Fibroblast of mammary gland (primary cell): ENCODE data around the gene CLMN.
"Not testable (repeated sequence)": the region's sequence is repeated elsewhere in the genome, so short reads cannot be mapped to it uniquely, and the experiment has no call there.

ENCODE experiments used
- DNase-seq: peaks from one replicate; pipeline ENCODE4 v3.0.0-alpha.2; 2010; ENCODE audit warnings: low read depth
- H3K4me3 ChIP-seq: 2 replicates; pipeline ENCODE4 v1.5.1; 2011; ENCODE audit warnings: low read depth, mild to moderate bottlenecking, low read length, moderate library complexity; ENCODE audit not compliant: control insufficient read depth
- TF ChIP-seq, protein P1 (sequence below): conservative IDR thresholded peaks from 2 replicates; pipeline ENCODE4 v1.5.1; 2011; ENCODE audit warnings: low read depth, low read length, inconsistent platforms; ENCODE audit not compliant: control insufficient read depth, insufficient read depth

Gene CLMN

DNA sequence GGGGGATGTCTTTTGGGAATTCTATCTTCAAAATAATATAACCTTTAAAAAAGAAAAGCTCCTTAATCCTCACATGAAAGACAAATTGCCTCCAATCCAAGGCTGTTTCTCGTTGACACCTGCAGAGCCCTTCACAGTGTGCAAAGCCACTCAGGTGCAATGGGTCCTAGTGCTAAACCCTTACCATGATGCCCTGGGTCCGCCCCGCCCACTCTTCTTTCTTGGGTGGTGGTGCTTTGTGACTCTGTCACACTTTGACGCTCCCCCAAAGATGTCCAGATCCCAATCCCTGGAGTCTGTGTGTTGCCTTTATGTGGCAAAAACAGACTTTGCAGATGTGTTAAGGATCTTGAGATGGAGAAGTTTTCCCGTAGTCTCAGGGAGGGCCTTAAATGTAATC is 29.7 kb downstream of the CLMN start:
- TF ChIP-seq, protein P1, sequence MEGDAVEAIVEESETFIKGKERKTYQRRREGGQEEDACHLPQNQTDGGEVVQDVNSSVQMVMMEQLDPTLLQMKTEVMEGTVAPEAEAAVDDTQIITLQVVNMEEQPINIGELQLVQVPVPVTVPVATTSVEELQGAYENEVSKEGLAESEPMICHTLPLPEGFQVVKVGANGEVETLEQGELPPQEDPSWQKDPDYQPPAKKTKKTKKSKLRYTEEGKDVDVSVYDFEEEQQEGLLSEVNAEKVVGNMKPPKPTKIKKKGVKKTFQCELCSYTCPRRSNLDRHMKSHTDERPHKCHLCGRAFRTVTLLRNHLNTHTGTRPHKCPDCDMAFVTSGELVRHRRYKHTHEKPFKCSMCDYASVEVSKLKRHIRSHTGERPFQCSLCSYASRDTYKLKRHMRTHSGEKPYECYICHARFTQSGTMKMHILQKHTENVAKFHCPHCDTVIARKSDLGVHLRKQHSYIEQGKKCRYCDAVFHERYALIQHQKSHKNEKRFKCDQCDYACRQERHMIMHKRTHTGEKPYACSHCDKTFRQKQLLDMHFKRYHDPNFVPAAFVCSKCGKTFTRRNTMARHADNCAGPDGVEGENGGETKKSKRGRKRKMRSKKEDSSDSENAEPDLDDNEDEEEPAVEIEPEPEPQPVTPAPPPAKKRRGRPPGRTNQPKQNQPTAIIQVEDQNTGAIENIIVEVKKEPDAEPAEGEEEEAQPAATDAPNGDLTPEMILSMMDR = no peak
- DNase-seq = no peak
- H3K4me3 ChIP-seq = no peak overlapping the region

DNA sequence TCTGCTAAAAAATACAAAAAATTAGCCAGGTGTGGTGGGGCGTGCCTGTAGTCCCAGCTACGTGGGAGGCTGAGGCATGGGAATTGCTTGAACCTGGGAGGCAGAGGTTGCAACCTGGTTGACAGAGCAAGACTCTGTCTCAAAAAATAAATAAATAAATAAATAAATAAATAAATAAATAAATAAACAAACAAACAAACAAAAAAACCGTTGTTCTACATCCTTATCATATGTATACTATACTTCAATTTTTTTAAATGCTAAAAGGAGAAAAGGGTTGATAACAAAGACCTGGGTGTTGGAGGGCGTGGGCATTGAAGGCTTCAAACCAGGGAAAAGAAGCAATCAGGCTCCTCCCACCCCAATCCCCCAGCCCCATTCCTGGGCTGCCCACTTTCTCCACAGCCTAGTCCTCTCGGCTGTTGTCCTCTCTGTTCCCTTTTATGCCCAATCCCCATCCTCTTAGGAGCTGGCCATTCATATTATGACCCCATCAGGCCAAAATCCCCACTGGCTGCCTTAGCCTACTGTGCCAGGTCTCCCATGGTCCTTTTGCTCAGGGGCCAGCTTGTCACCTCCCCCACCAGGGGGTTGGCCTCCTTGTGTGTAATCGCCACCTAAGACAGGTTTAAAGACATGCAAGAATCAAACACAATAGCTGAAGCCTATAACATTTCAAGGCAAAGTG is 30.2 kb downstream of the CLMN start:
- TF ChIP-seq, protein P1 = no peak
- no peak overlapping the region for H3K4me3 ChIP-seq
- DNase-seq = no peak

DNA sequence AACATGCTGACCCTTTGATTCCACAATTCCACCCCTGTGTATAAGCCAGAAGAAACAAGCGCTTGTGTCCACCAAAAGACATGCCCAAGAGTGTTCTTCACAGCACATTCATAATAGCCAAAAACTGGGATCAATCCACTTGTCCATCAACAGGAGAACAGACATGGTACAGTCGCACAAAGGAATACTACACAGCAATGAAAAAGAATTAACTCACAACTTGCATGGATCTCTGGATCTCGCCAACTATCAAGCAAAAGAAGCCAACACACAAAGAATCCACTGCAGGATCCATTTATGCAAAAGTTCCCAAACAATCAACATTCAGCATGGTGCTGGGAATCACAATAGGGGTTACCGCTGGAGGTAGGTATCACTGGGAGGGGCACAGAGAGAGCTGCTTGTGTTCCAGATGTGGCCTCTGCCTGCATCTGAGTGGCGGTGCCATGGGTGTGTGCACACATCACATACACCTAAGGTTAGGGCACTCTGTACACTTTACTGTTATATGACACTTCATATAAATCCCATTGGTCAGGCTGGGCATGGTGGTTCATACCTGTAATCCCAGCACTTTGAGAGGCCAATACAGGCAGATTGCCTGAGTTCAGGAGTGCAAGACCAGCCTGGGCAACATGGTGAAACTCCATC is 30.9 kb downstream of the CLMN start:
- TF ChIP-seq, protein P1 = no peak
- DNase-seq = no peak
- no peak overlapping the region for H3K4me3 ChIP-seq

DNA sequence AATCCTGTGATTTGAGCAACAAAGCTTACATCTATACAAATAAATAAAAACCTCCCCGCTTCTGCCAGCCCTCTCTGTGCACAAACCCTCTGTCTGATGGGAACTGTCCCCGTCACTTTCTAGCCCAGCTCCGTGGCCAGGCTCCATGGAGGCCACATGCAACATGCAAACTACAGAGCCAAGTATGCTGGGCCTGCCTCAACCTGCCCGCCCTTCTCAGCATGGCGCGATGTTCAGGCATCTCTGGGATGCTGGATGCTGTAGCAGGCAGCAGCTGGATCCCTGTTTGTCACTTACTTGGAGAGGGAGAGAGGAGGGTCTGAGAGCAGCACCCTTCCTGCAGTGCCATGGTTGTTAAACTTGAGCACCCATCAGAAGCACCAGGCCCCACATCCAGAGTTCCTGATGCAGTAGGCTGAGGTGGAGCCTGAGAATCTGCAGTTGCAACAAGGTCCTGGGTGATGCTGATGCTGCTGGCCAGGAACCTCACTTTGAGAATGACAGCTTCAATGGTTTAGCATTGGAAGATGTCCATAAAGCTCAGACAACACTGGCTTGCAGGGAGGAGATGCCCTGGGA is 32.4 kb downstream of the CLMN start:
- no peak for DNase-seq
- TF ChIP-seq, protein P1 = no peak
- no peak overlapping the region for H3K4me3 ChIP-seq

DNA sequence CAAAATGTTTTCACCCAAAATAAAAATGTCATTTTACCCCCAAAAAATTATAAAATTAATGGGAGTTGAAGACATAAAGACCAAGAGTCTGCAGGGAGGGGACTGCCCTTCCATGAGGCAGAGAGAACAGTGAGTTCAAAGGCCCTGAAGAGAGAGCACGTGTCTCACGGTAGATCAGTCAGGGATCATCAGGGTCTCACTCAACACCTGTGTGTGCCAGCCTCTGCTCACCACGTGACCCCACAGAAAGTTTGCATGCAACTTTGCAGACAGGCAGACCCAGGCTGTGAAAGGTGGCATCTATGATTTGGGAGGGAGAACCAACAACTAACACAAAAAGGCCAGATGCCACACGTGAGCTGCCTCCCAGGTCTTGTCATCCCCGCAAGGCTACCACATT is 33.1 kb downstream of the CLMN start:
- no peak overlapping the region for H3K4me3 ChIP-seq
- DNase-seq = no peak
- TF ChIP-seq, protein P1 = no peak

DNA sequence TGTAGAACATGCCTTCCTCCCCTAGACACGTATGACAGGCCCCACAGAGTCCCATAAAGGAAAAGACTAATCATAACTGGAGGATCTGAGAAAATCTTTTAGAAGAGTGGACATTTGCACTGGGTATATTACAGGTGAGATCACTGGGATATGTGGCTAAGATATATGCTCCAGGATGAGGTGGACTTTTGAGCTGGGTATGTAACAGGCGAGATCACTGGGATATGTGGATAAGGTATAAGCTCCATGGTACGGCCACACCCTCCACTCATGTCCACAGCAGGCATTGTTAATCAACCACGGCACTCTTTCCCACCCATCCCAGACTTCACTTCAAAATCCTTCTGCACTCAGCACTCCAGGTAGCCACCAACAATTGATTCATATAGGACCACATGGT is 34.1 kb downstream of the CLMN start:
- DNase-seq = no peak
- TF ChIP-seq, protein P1 = no peak
- H3K4me3 ChIP-seq = no peak overlapping the region

DNA sequence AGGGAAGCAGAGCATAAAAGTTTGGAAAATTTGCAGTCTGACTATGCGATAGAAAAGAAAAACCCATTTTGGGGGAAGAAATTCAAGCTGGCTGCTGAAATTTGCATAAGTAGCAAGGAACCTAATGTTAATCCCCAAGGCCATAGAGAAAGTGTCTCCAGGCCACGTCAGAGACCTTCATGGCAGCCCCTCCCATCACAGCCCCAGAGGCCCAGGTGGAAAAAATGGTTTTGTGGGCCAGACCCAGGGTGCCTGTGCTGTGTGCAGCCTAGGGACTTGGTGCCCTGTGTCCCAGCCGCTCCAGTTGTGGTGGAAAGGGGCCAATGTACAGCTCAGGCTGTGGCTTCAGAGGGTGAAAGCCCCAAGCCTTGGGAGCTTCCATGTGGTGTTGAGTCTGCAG is 35.9 kb downstream of the CLMN start:
- H3K4me3 ChIP-seq, DNase-seq: not testable (repeated sequence)

DNA sequence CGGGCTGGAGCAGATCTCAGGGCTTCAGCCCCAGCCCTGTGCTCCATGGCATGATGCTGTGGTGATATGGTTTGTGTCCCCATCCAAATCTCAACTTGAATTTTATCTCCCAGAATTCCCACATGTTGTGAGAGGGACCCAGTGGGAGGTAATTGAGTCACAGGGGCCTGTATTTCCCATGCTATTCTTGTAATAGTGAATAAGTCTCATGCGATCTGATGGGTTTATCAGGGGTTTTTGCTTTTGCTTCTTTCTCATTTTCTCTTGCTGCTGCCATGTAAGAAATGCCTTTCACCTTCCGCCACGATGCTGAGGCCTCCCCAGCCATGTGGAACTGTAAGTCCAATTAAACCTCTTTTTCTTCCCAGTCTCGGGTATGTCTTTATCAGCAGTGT is 36.7 kb downstream of the CLMN start:
- DNase-seq, H3K4me3 ChIP-seq: not testable (repeated sequence)
